IMR-90 (cell line): ENCODE measurements around the gene NPPA. TPM values are rescaled to one million over a fixed set of nuclear protein-coding genes. Genes with fewer than 3 reads are reported as not detected.

Experiments used
- ATAC-seq: fragments of 200-7000 bp; cut with Tn5 transposase; 2 replicates; pipeline ENCODE4 v1.9.1; 2020; ENCODE audit warnings: low read depth, mild to moderate bottlenecking, moderate library complexity
- BruUV-seq: library from RNA; stranded (reverse); fragments of 400-500 nt; replicated peaks from 2 replicates; lab custom pipeline; 2021; lab: Mats Ljungman, UMichigan
- CTCF ChIA-PET: fragments of 300-600 bp; formaldehyde crosslinking; extraction: SDS; loops from one replicate; lab custom pipeline; 2021; ENCODE audit warnings: antibody characterized with exemption; lab: Yijun Ruan, JAX
- POLR2A ChIA-PET: fragments of 300-600 bp; sonication (Branson Sonifier 250); formaldehyde crosslinking; loops from one replicate; lab custom pipeline; 2022; ENCODE audit warnings: antibody characterized with exemption; ENCODE audit not compliant: unreplicated experiment; lab: Charles Lee
- DNase-seq: peaks from one replicate; pipeline ENCODE4 v3.0.0; 2013
- H2AFZ ChIP-seq: replicated peaks from 2 replicates; pipeline ENCODE3; 2013; ENCODE audit warnings: low read length, mild to moderate bottlenecking; ENCODE audit not compliant: poor library complexity
- H2AK5ac ChIP-seq: 2 replicates; pipeline ENCODE4 v1.6.1; 2013; ENCODE audit warnings: low read depth, low read length, inconsistent platforms
- H2AK9ac ChIP-seq: replicated peaks from 2 replicates; pipeline ENCODE3; 2013; ENCODE audit warnings: mild to moderate bottlenecking, low read depth, low read length, moderate library complexity; ENCODE audit not compliant: poor library complexity
- H2BK120ac ChIP-seq: 2 replicates; pipeline ENCODE4 v1.6.1; 2013; ENCODE audit warnings: low read depth, low read length, inconsistent platforms
- H2BK15ac ChIP-seq: 3 replicates; pipeline ENCODE4 v1.6.1; 2013; ENCODE audit warnings: low read depth, low read length, inconsistent platforms
- H2BK20ac ChIP-seq: 2 replicates; pipeline ENCODE4 v1.6.1; 2013; ENCODE audit warnings: low read depth, mild to moderate bottlenecking, inconsistent platforms, low read length, moderate library complexity
- H2BK5ac ChIP-seq: 2 replicates; pipeline ENCODE4 v1.6.1; 2013; ENCODE audit warnings: mild to moderate bottlenecking, low read depth, low read length, inconsistent platforms; ENCODE audit not compliant: poor library complexity, severe bottlenecking
- H3K14ac ChIP-seq: replicated peaks from 2 replicates; pipeline ENCODE4 v1.6.1; 2013; ENCODE audit warnings: low read depth, low read length, inconsistent platforms
- H3K18ac ChIP-seq: 2 replicates; pipeline ENCODE4 v1.6.1; 2013; ENCODE audit warnings: low read depth, low read length, control low read depth
- H3K23ac ChIP-seq: 2 replicates; pipeline ENCODE4 v1.6.1; 2013; ENCODE audit warnings: low read depth, low read length, inconsistent platforms
- H3K27ac ChIP-seq: 2 replicates; pipeline ENCODE4 v1.5.1; 2013; ENCODE audit warnings: mild to moderate bottlenecking, control low read depth, low read length; ENCODE audit not compliant: insufficient read depth
- H3K27me3 ChIP-seq: 2 replicates; pipeline ENCODE4 v1.6.1; 2013; ENCODE audit warnings: low read length; ENCODE audit not compliant: control insufficient read depth, insufficient read depth
- H3K36me3 ChIP-seq: 2 replicates; pipeline ENCODE4 v1.6.1; 2013; ENCODE audit warnings: low read length, mixed read lengths; ENCODE audit not compliant: control insufficient read depth, insufficient read depth
- H3K4ac ChIP-seq: 2 replicates; pipeline ENCODE4 v1.6.1; 2013; ENCODE audit warnings: low read depth, low read length, inconsistent platforms
- H3K4me1 ChIP-seq: 2 replicates; pipeline ENCODE4 v1.6.1; 2013; ENCODE audit warnings: low read length, mixed read lengths; ENCODE audit not compliant: control insufficient read depth, insufficient read depth
- H3K4me2 ChIP-seq: 2 replicates; pipeline ENCODE4 v1.6.1; 2013; ENCODE audit warnings: low read depth, mild to moderate bottlenecking, control low read depth, low read length, moderate library complexity
- H3K4me3 ChIP-seq: 2 replicates; pipeline ENCODE4 v1.5.1; 2013; ENCODE audit warnings: low read depth, mild to moderate bottlenecking, control low read depth, low read length, moderate library complexity; ENCODE audit not compliant: insufficient read depth
- H3K56ac ChIP-seq: 2 replicates; pipeline ENCODE4 v1.6.1; 2013; ENCODE audit warnings: low read length, inconsistent platforms; ENCODE audit not compliant: insufficient read depth; ENCODE audit errors: extremely low read depth
- H3K79me1 ChIP-seq, 2 experiments: 2 replicates each; pipeline ENCODE4 v1.6.1; 2013; ENCODE audit warnings: low read length in 2 of 2, inconsistent platforms in 1 of 2, low read depth in 1 of 2
- H3K9ac ChIP-seq: 2 replicates; pipeline ENCODE4 v1.6.1; 2013; ENCODE audit warnings: low read depth, low read length, control low read depth
- H3K9me1 ChIP-seq: 2 replicates; pipeline ENCODE4 v1.6.1; 2013; ENCODE audit warnings: low read length, inconsistent platforms; ENCODE audit not compliant: insufficient read depth
- H3K9me3 ChIP-seq: 2 replicates; pipeline ENCODE4 v1.6.1; 2013; ENCODE audit warnings: low read length; ENCODE audit not compliant: control insufficient read depth, insufficient read depth
- H4K20me1 ChIP-seq: 2 replicates; pipeline ENCODE4 v1.6.1; 2013; ENCODE audit warnings: low read length, inconsistent platforms; ENCODE audit not compliant: insufficient read depth
- H4K5ac ChIP-seq: 2 replicates; pipeline ENCODE4 v1.6.1; 2013; ENCODE audit warnings: mild to moderate bottlenecking, low read depth, low read length, control low read depth
- H4K8ac ChIP-seq, 2 experiments: 2 replicates each; pipeline ENCODE4 v1.6.1; 2013; ENCODE audit warnings: low read depth in 2 of 2, low read length in 2 of 2, control low read depth in 1 of 2, inconsistent platforms in 1 of 2
- H4K91ac ChIP-seq: 2 replicates; pipeline ENCODE4 v1.6.1; 2013; ENCODE audit warnings: low read depth, low read length, inconsistent platforms; ENCODE audit not compliant: insufficient read depth
- FOS ChIP-seq: fragments of 150-350 bp; IDR thresholded peaks from 2 replicates; pipeline ENCODE4 v1.6.1; 2016; ENCODE audit warnings: low read depth, low read length
- MAFK ChIP-seq: IDR thresholded peaks from 2 replicates; pipeline ENCODE4 v1.6.1; 2012; ENCODE audit warnings: low read depth, low read length, improper control_type of control experiment
- NFE2L2 ChIP-seq: fragments of 150-350 bp; IDR thresholded peaks from 2 replicates; pipeline ENCODE4 v1.6.1; 2016; ENCODE audit warnings: low read depth, mild to moderate bottlenecking, low read length
- RAD21 ChIP-seq: IDR thresholded peaks from 2 replicates; pipeline ENCODE4 v1.6.1; 2012; ENCODE audit warnings: low read length, improper control_type of control experiment
- RCOR1 ChIP-seq: IDR thresholded peaks from 2 replicates; pipeline ENCODE4 v1.6.1; 2012; ENCODE audit warnings: mild to moderate bottlenecking, low read length, improper control_type of control experiment; ENCODE audit not compliant: insufficient replicate concordance
- WGBS, 2 experiments: methylation state at CpG; one replicate each; pipeline versions ENCODE4 v1.1.5 to v1.1.7; 2013; ENCODE audit warnings: missing lambda C conversion rate in 2 of 2; ENCODE audit not compliant: insufficient read length in 1 of 2; ENCODE audit errors: extremely low coverage in 2 of 2; 5-methylcytosine and 5-hydroxymethylcytosine counted together
- dilution Hi-C: fragments of 300-500 bp; cut with HindIII; formaldehyde crosslinking; loops from one replicate; pipeline ENCODE4 v1.14.3; 2018; ENCODE audit warnings: low sequenced_read_pairs; ENCODE audit not compliant: unreplicated experiment
- in situ Hi-C: fragments of 300-500 bp; cut with MboI; formaldehyde crosslinking; loops from 3 replicates; pipeline ENCODE4 v1.14.3; 2019; ENCODE audit warnings: low sequenced_read_pairs, inconsistent platforms, mixed read lengths
- intact Hi-C: fragments of 100-400 bp; cut with micrococcal nuclease; formaldehyde crosslinking; loops from 2 replicates; pipeline ENCODE4 v1.10.0; 2022
- polyA plus RNA-seq, 3 experiments: library from polyadenylated mRNA; depleted of rRNA; stranded (reverse); fragments of >200 nt; gene quantifications; 2 replicates each; pipeline ENCODE4 v1.2.3, GENCODE V29; 2012; ENCODE audit warnings: low replicate concordance in 1 of 3
- total RNA-seq: library from RNA; depleted of rRNA; stranded (reverse); fragments of >200 nt; gene quantifications from 2 replicates; pipeline ENCODE4 v1.2.3, GENCODE V29; 2012
- TF ChIP-seq, protein P1 (sequence below): fragments of 150-350 bp; IDR thresholded peaks from 2 replicates; pipeline ENCODE4 v1.6.1; 2017; ENCODE audit warnings: mild to moderate bottlenecking, antibody characterized with exemption, low read length, low read depth

NPPA gene
- total and polyA plus RNA-seq, 2 of the 4 experiments (the other 2 are of a cell fraction): not detected

DNA sequence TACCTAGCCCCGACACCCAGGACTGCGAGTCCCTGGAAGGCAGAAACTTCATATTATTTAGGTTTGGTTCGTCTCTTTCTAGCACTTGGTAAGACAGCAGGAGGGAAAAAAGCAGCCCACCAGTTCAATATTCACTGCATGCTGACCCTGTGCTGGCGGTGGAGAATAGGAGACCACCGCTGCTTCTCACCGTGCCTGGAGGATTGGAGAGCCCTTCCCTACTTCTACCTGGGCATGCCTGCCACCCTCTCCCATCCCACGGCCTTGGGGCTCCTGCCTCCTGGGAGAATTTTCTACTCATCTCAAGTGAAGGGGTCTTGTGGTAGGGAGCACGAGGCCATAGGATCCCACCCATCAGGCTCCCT, 47.2 kb downstream of the NPPA start:
- POLR2A ChIA-PET: no interaction called here
- in situ Hi-C loops (no loop called here), intact Hi-C loops (loop anchor here (5.0 kb wide), 1 partner anchor 118 kb away; the partner anchor contains the start of gene MAD2L2), dilution Hi-C loops (no loop called here)
- DNase-seq (no peak), ATAC-seq (no peak)
- Histone ChIP-seq H2AK9ac (peak overlapping the region; percentile 37), H3K56ac (no peak overlapping the region), H3K27ac (no peak overlapping the region), H2BK20ac (no peak overlapping the region), H3K9me1 (peaks cover 3% of the 10 kb centered on the region; the same call in 1 of the 2 replicates), H2BK15ac (no peak overlapping the region), H3K18ac (no peak overlapping the region), H2AK5ac (no peak overlapping the region), H3K14ac (no peak overlapping the region), H3K9ac (no peak overlapping the region), H2BK5ac (no peak overlapping the region), H3K4ac (no peak overlapping the region), H3K27me3 (no peaks in the 10 kb centered on the region), H4K91ac (no peak overlapping the region), H3K4me3 (no peak overlapping the region), H3K9me3 (no peaks in the 10 kb centered on the region), H3K79me1 (peaks cover 4 to 38% of the 10 kb centered on the region in 2 experiments; a peak in 3 of 4 replicates), H2BK120ac (no peak overlapping the region), H2AFZ (no peak overlapping the region), H3K23ac (no peak overlapping the region), H3K4me2 (no peak overlapping the region), H3K4me1 (peaks cover 17% of the 10 kb centered on the region), H4K5ac (no peak overlapping the region), H4K8ac (no peak overlapping the region), H4K20me1 (no peaks in the 10 kb centered on the region), H3K36me3 (peaks cover 28% of the 10 kb centered on the region)
- CTCF ChIA-PET: no interaction called here
- WGBS, 2 experiments: 100% methylated on average over 1 of the region's 8 CpGs; no CpG with 5 or more reads in 1 of the 2 experiments
- TF ChIP-seq RCOR1 (no peak), MAFK (no peak), FOS (no peak), NFE2L2 (no peak), RAD21 (no peak)
- TF ChIP-seq, protein P1, sequence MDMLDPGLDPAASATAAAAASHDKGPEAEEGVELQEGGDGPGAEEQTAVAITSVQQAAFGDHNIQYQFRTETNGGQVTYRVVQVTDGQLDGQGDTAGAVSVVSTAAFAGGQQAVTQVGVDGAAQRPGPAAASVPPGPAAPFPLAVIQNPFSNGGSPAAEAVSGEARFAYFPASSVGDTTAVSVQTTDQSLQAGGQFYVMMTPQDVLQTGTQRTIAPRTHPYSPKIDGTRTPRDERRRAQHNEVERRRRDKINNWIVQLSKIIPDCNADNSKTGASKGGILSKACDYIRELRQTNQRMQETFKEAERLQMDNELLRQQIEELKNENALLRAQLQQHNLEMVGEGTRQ: no peak
- no TSS peak for BruUV-seq
